ENCODE results near the gene PTPRR.

The PTPRR gene

DNA sequence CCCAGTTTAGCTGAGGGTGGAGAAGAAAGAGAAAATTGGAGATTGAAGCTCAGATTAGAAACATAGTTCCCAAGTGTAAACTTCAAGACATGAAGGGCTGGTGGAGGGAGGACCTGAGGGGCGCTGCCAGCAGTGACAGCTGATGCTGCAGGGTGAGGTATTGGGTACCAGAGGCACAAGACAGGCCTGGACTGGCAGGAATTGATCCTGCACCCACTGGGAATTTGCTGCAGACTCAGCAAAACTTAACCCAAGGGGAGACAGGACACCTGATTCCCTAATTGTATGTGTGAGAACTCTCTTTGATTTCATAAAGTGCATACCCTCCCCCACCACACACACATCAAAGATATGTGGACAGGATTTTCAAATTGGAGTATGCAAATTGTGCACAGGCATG, 11.6 kb downstream of the PTPRR start:
- no peak for DNase-seq

DNA sequence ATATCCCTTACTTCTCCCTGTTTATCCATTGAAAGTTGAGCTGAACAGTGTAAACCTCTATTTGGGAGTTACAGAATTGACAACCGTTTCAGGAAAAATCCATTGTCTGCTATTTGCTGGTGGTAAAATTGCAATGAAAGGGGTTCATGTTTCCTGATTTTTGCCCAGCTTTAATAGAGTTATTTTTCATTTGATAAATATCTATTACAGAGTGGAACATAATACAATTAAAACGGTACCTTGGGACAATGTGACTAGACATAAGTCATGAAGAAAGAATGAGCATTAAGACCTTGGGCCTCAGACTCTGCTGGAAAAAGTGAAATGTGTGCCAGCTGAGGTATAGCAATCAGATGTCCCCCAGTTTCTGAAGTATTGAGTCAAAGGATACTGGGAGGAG, 13.1 kb downstream of the PTPRR start:
- DNase-seq: no peak

- DNase-seq: no peak
Measured at GRCh38 chr12:70895956-70896355, 24.6 kb downstream of the PTPRR start.

DNA sequence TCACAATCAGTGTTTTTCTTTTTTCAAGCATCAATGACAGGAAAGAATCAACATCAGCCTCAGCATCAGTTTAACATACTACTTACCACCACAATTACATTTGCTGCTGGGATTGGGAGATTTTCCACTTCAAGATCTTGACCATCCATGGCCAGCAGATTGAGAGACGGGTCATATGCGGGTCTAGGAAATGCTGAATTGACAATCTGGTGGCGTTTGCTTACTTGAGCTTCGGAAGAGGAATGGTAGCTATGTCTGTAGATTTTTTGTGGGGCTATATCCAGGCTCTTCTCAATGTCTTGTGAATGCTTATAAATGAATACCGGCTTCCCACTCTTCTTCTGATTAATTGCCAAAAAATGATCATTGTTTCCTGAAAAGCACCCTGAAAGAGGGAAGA, 27.9 kb downstream of the PTPRR start:
- DNase-seq: no peak

GRCh38 chr12:70890895-70891832, 29.4 kb downstream of the PTPRR start:
- DNase-seq: no peak

DNA sequence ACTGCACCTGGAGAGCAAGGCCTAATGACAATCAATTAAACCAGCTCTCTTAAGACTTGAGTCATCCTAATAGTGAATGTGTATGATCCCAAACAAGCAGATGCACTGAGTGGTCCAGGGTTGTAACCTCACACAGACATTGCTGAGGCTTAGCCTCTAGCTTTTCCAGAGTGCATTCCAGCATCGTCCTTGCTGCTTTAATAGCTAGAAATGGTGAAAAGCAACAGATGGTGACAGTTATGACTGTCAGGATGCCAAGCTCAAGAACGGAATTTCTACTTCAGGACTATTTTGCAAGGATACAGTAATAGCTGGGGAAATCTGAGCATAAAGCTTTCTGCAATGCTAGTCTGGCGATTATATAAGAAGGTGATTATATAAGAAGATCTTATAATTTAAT, 34.6 kb downstream of the PTPRR start:
- DNase-seq: no peak

GRCh38 chr12:70883855-70884254, 36.7 kb downstream of the PTPRR start:
- no peak for DNase-seq

DNA sequence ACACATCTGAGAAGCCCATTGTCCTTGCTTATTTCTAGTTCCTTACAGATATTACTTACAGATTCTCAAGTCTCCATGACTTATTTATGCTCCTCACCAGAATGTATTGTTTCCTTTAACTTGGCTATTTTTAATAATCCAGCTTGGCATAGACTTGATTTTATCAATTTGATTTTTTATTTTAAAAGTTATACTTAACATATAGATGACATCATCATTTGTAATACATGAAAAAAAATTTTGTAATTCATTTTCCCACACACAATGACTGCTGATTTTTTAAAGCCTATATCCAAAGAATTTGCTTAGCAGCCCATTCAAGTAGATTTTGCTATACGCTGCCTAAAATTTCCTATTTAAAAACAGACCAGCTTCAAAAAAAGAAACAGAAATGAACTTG, 39.8 kb downstream of the PTPRR start:
- DNase-seq: no peak

GRCh38 chr12:70876952-70877351, 43.6 kb downstream of the PTPRR start:
- no peak for DNase-seq

DNA sequence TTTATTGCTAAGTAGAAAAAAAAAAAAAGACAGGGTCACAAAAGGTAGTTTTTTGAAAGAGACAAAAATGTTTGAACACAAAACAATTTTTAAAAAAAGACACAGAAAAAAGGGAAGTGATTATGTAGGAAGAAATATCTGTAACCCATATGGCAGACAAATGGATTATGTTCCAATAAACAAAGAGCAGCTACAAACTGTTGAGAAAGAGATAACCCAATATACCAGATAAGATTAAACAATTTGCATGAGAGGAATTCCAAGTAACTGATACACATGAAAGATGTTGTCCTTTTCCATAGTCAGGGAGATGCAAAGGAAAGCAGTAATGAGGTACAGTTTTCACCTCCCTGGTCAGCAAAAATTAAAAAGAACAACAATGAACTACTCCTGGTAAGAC, 44.9 kb downstream of the PTPRR start:
- no peak for DNase-seq

DNA sequence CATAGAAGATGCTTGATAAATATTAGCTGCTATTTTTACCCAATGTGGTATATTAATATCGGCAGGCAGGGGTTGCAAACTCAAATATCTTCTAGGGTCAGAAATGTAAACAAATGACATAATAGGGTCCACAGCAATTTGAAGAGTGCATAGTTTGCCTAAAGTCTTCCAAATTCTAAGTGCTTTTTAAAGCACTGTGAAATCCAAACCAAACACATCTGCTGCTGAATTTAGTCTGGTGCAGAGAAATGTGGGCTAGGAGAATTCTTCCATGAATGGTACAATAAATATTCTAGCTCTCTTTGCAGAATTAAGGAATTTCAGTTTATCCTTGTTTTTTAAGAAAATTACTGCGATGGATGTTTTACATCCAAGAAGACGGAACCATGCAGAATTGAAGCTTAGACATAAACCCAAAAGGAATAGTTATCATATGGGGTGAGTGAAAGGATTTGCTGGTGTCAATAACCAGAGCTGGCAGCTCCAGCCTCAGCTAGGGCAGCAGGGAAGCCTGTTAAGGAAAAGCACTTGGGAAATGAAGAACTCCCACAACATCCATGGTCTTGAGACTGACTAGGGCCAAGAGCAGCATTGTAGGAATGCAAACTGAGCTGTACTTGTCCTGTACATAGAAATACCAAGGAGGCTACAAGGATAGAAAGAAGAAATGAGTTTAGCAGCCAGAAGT, 65.5 kb downstream of the PTPRR start:
- DNase-seq: no peak

DNA sequence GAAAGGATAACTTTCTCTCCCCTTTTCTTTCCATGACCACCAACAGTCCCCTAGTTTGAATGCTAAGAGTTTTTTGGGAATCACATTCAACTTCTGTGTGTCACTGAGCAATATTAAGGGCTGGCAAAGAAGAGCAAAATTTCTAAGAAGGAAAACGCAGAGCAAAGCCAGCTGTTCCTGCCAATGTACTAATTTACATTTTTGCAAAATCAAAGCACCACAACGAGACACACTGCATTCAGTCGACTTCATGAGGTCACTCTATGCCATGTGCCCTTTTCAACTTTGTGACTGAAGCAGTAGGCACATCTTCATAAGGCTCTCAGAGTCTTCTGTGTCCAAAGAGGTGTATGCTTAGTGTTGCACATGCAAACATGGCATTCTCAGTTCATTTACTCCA, 66.4 kb downstream of the PTPRR start:
- DNase-seq: no peak

- DNase-seq: no peak
Measured at GRCh38 chr12:70853326-70853725, 67.2 kb downstream of the PTPRR start.

- DNase-seq: no peak
Measured at GRCh38 chr12:70852416-70853150, 68.0 kb downstream of the PTPRR start.

- no peak for DNase-seq
Measured at GRCh38 chr12:70849265-70849960, 71.1 kb downstream of the PTPRR start.

DNA sequence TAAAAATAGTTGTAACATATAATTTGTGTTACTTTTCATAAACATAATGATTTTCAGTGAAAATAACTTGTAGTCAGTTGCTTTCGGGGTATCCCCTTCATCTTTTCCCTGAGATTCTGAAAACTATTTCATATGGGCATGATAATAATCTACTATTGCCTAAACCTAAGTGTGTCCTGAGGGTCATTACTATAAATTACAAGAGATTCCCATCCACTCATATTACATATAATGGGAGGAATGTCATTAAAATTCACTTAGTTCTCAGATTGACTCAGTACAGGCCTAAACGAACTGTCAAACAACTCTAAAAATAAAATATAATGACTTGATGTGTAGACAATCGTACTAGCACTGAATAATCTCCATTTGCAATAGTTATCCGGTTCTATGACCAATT, 72.7 kb downstream of the PTPRR start:
- no peak for DNase-seq

DNA sequence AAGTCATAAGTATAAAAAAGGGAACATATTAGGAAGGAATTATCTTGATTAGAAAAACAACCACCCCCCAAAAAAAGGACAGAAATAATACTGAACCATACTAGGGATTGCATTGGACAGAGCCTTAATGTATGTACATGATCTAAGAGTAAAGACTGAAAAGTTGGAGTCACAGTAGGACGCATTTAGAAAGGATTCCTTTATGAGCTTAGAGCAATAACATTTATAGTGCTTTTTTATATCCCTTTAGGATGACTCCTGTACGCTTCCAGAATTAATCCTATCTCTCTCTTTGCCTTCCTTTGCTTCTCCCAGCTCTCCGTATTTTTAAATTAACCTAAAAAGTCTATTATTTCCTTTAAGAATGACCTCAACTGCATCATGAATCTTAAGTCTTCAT, 75.3 kb downstream of the PTPRR start:
- no peak for DNase-seq

DNA sequence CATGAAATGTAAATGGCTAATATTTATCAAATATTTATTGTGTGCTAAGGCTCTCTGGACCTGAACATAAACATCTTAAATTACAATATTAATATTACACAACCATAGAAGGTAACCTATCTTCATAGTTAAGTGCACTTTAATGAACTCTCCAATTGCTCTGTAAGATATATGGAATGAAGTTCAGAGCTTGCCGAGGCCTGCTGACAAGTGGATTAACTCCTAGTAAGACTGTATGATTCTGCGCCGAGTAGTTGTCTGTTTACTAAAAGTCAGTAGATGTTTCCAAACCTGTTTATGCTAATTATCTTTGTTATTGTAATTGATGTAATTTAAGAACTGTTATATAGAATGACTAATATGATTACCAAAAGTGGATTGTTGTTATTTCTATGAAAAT, 77.2 kb downstream of the PTPRR start:
- no peak for DNase-seq

GRCh38 chr12:70842942-70843341, 77.6 kb downstream of the PTPRR start:
- DNase-seq: no peak

DNA sequence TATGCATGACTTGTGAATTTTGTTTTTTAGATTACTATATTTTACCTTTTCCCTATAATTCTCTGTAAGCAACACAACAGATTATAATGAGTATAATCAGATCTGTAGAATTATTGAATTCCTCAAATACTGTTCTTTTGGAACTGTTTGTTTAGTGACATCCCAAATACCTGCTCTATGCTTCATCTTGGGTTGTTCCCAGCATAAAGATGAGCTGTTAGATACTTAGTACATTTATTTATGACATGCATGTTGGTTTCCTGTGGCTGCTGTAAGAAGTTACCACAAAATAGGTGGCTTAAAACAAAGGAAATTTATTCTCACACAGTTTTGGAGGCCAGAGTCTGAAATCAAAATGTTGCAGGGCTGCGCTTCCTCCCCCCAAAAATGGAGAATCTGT, 78.4 kb downstream of the PTPRR start:
- no peak for DNase-seq

GRCh38 chr12:70840656-70841350, 79.7 kb downstream of the PTPRR start:
- DNase-seq: no peak

GRCh38 chr12:70839544-70839943, 81.0 kb downstream of the PTPRR start:
- DNase-seq: no peak
